Measurements from ENCODE around the gene DLG1. TPM values are rescaled to one million over a fixed set of nuclear protein-coding genes. Genes with fewer than 3 reads are reported as not detected.

DLG1 gene
- total RNA-seq, 1 donor from 2014 or later, result 71.2 TPM

DNA sequence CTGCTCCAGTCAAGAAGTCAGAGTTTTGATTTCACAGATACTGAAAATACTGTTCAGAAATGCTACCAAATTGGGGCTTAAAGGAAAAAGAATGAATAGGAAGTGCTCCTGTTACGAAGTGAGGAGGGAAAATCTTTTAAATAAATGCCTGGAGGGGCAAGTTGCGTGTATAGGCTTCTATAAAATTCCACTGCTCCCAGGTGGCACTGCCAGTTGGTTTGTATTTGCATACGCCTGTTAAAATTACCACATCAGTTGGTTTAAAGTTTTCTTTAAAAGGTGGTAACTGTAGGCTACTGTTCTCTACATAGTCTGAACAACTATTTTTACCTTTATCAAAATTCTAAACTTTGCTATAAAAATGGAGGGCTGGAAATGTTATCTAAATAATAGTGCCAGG, 123.5 kb downstream of the DLG1 start:
- no peak for DNase-seq (ENCODE audit: low read depth, low spot score)

DNA sequence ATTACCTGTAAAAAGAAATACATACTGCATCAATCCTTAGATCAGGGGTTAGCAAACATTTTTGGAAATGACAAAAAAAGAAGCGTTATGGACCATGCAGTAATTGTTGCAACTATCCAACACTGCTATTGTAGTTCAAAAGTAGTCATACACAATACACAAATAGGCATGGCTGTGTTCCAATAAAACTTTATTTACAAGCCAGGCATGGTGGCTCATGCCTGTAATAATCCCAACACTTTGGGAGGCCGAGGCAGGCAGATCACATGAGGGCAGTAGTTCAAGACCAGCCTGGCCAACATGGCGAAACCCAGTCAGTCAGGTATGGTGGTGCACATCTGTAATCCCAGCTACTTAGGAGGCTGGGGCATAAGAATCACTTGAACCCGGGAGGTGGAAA, 124.8 kb downstream of the DLG1 start:
- no peak for DNase-seq (ENCODE audit: low read depth, low spot score)

DNA sequence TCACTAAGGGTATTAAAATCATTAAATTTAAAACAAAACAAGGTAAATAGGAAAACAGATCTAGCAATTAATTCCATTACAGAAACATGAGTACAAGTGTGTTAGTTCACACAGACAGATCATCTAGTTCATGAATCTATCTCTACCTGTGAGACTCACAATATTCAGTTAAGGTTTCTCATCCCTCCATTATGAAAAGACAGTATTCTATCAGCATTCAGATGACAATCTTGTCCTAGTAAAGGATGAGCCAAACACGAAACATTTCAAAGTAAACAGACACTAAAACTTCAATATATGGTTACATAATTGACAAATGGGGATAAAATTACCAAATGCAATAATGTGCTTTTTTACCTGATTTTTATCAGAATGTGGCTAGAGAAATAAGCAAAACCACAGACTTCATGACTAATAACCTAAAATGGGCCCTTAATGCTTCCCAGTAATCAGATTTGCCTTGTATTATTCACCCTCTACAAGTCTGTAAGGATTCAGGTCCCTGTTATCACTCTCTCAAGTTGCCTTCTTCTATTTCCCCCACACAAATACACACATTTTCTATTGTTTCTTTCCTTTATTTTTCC, 126.8 kb downstream of the DLG1 start:
- no peak for DNase-seq (ENCODE audit: low read depth, low spot score)

DNA sequence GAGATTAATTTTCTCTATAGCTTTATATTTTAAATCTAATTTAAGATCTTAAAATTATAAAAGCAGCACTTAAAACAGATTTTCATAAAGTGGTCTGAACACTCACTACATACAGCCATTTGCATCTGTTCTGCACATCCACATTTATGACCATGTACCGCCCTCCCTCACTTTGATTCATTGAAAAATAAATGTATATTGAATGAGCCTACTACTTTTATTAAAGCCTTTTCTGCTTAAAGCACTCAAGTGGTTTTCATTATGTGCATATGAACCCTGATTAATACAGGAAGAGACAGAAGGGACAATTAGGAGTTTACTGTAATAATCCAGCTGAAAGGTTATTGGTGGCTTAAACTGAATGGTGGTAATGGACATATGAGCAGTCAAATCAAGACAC, 129.4 kb downstream of the DLG1 start:
- no peak for DNase-seq (ENCODE audit: low read depth, low spot score)

DNA sequence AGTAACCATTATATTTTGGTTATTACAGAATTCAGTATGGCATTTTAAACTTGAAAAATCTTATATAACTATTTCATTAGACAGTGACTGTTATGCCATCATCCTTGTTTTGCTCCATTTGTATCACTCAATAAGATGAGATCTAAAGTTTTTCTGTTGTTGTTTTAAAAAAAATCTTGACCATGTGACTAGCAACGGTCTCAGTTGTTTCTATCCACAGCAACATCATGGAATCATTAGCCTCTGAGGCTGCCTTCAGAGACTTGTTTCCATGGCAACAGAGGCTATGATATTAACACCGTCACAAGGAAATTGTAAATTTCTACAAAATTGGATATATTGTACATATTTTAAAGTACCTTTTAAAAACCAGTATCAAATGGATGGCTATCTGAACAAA, 129.8 kb downstream of the DLG1 start:
- no peak for DNase-seq (ENCODE audit: low read depth, low spot score)

DNA sequence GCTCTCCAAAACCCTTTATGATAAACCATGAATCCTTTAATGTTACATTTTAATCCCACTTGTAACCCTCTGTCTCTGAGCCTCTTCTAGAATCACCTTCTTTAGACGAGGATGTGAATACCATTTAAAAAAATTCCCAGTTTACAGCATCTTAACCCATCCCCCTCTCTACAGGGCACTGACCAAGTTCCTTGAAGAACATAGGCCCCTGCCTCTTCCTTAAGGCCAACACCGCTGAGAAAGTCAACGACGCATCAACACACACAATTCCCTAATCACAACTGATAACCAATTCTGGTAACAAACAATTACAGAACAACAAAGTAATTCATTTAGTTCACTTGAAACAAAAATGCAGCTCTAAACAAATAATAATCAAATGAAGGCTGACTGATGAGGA, 130.3 kb downstream of the DLG1 start:
- no peak for DNase-seq (ENCODE audit: low read depth, low spot score)

DNA sequence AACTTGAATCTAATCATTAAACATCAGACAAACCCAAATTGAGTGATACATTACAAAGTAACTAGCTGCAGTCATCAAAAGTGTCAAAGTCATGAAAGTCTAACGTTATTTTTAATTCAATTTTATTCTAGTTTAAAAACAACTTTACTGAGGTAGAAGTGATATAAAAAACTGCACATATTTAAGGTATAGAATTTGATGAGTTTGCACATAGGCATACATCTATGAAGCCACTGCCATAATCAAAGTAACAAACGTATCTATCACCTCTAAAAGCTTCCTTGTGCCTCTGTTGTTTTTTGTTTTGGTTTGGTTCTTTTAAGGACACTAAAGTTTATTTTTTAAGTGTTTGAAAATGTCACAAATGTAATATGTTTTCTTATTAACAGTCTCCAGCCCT, 130.9 kb downstream of the DLG1 start:
- no peak for DNase-seq (ENCODE audit: low read depth, low spot score)

DNA sequence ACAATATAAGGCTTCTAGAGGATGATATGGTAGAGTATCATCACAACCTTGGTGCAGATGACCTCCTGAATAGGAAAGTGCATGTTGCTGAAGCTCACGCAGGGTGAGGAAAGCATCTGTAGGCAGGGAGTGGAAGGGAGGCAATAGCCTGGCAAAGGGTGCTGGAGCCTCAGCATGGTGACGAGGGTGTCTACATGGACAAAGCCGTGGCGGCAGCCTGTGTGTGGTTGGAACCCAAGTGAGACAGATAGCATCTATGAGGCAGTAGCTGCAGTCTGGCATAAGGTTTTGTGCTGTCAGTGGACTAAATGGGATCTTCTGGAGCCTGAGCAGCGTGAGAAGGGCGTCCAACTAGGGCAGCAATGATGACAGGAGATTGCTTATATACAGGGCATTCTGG, 132.5 kb downstream of the DLG1 start:
- no peak for DNase-seq (ENCODE audit: low read depth, low spot score)

DNA sequence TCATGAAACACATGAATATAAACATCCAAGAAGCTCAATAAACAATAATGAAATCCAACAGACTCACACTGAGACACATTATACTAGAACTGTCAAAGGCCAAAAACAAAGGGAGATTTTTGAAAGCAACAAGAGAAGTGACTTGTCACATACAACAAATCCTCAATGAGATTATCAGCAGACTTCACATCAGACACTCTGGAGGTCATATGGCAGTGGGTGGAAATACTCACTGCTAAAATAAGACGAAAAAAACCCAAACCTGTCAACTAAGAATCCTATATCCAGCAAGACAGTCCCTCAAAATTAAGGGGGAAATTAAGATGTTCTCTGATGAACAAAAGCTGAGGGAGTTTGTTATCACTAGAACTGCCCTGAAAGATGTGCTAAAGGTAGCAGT, 143.4 kb downstream of the DLG1 start:
- no peak for DNase-seq (ENCODE audit: low read depth, low spot score)

DNA sequence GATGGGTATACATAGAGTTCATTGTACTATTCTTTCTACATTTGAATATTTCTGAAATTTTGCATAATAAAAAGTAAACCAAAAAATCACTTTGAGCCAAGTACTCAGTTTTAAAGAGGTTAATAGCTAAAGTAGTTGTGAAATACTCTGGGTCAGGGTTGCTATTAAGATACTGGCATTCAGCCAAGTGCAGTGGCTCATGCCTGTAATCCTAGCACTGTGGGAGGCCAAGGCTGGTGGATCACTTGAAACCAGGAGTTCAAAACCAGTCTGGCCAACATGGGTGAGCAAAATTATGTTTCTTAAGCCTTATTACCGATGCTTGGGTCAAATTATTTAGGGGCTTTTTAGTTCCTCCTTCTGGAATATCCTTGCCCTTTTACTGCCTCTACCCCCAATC, 146.8 kb downstream of the DLG1 start:
- DNase-seq (ENCODE audit: low read depth, low spot score), result no peak

DNA sequence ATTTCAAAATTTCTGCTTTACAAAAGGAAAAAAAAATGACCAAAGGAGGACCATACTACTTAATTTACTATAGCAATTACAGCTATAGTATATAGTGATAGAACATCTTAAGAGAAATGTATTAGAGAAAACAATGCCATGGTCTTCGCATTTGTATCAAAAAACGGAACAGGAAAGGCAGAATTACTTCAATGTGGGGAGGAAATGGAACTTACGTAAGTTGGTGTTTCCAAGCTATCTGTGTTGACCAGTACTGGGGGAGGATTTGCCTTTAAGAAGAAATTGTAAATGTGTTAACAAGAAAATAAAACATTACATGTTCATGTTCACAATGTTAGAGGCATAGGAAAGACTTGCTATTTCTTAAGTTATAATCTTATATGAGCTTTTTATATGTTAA, 148.9 kb downstream of the DLG1 start:
- DNase-seq (ENCODE audit: low read depth, low spot score), result no peak

DNA sequence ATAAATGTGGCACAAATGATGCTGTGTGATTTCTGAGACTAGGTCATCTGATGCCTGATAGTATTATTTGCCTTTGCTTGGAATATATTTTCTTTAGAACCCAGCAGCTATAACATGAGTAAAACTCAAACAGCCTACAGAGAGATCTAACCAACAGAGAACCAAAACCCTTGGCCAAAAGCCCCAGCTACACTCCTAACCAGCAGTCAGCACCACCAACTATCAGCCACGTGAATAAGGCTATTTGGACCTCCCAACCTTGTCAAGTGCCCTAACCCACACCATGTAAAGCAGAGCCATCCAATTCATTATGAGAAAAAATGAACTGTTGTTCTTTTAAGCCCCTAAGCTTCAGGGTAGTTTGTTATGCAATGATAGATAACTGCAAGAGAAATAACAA, 154.2 kb downstream of the DLG1 start:
- no peak for DNase-seq (ENCODE audit: low read depth, low spot score)

DNA sequence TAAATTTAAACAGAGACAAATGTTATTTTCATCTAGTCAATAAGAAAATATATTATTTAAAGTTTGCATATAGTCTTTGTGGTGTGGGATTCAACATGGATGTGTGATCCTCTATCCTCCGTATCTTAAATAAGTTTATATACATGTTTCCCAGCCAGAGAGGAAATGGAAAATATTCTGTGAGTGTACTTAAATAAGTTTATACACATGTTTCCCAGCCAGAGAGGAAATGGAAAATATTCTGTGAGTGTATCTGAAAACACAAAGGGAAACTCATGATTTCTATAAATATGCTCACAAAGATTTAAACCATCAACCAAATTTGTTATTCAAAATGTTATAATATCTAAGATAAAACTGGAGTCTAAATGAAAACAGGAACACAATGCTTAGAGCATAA, 158.8 kb downstream of the DLG1 start:
- no peak for DNase-seq (ENCODE audit: low read depth, low spot score)

DNA sequence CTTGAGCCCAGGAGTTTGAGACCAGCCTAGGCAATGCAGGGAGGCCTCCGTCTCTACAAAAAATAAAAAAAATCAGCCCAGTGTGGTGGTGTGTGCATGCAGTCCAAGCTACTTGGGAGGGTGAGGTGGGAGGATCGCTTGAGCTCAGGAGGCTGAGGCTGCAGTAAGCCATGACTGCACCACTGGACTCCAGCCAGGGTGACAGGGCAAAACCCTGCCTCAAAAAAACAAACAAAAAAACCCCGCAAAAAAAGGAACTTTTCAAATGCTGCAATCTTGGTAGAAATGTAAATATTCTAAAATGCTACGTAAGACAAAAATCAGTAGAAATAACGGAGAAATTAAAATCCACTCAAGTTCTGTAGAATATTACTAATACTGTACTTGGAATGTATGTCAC, 160.7 kb downstream of the DLG1 start:
- DNase-seq (ENCODE audit: low read depth, low spot score), result no peak

DNA sequence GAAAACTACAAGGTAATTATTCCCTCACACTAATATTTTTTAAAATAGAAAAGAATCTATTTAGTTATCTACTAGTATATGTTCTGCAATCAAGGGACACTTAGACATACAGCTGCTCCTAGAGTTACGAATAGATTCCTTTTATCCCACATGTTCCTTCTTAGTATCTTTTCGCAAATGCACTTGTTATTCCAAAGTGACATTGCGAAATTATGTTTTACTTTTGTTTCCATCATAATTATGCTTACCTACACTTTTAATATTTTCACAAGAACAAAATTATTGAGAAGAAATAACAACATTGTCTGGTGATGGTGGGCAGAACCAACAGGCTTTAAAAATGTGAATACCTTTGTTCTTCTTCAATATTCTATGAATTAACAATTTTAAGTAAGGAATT, 161.7 kb downstream of the DLG1 start:
- no peak for DNase-seq (ENCODE audit: low read depth, low spot score)

DNA sequence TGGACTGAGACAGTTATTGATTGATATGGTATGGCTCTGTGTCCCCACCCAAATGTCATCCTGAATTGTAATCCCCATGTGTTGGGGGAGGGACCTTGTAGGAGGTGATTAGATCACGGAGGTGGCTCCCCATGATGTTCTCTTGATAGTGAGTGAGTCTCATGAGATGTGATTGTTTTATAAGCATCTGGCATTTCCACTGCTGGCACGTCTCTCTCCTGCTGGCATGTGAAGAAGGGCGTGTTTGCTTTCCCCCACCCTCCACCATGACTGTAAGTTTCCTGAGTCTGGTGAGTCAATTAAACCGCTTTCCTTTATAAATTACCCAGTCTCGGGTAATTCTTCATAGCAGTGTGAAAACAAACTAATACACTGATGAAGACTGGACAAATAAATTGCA, 163.2 kb downstream of the DLG1 start:
- no peak for DNase-seq (ENCODE audit: low read depth, low spot score)

DNA sequence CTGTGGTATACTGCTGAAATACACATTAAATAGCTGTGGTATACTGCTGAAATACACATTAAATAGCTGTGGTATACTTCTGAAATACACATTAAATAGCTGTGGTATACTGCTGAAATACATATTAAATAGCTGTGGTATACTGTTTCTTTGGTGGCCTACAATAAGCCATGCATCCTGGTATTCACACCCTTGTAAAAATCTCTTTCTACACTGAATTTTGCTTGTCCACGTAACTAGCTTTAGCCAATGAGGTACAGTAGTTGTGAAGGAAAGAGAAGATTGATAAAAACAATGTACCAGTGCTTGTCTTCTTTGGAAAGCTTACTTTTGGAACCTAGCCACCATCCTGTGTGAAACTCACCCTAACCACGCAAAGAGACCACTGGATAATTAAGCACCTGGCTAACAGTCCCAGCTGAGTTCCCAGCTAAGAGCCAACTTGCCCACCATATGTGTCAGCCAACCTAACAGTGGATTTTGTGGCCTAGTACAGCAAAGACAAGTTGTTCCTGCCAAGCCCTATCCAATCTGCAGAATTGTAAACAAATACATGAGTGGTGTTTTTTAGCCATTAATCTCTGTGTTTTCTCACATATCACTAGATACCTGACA, 165.4 kb downstream of the DLG1 start:
- DNase-seq (ENCODE audit: low read depth, low spot score), result no peak

DNA sequence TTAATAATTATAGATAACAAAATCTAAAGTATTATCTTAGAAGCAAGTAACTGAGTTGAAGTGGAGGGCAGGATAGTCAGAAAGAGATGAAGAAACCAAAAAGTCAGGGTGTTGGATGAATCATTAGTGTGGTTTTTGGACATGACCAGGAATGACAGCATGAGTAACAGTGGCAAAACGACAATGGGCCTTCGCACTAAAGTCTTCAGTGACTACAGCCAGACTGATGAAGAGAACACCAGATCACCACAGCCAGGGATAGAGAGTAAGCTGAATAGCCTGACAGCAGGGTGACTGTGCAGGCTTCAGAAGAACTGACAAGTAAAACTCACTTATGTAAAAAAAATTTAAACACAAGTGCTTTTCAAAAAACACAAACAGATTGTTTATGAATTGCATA, 172.8 kb downstream of the DLG1 start:
- no peak for DNase-seq (ENCODE audit: low read depth, low spot score)

DNA sequence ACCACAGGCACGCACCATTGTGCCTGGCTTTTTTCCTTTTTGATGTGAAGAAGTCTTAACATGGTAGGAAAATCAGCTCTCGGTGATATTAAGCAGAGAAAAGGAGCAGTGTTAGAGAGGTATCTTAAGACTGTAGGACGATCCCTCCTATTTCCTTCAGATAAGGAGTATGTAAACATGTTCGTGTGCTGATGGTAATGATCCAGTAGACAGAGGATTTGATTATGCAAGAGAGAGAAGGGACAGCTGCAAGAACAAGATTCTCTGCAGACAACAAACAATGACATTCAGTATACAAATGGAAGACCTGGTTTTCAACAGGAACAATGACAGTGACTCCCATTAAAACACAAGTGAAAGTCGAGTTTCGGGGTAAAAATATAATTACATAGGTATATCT, 173.7 kb downstream of the DLG1 start:
- no peak for DNase-seq (ENCODE audit: low read depth, low spot score)

DNA sequence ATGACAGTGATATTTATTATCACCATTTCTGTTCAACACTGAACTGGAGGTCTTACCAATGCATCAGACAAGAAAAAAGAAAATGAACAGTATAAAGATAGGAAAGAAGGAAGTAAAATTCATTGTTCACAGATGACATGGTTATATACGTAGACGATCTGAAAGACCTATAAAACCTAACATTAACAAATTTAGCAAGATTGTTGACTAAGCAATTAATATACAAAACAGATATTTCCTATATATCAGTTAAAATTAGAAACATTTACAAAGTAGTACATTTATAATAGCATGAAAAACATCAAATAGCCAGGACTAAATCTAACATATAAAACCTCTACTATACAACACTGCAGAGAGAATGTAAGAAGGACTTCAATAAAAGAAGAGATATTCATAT, 176.0 kb downstream of the DLG1 start:
- DNase-seq (ENCODE audit: low read depth, low spot score), result no peak

DNA sequence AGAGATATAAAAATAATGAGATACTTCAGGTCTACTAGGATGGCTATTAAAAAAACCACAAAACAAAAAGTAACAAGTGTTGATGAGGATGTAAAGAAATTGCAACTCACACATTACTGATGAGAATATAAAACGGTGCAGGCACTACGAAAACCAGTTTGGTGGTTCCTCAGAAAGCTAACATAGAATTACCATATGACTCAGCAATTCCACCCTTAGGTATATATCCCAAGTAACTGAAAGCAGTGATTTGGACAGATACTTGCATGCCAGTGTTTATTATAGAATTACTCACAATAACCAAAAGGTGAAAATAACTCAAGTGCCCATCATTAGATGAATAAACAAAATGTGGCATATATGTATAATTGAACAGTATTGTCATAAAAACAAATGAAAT, 181.3 kb downstream of the DLG1 start:
- DNase-seq (ENCODE audit: low read depth, low spot score), result no peak

DNA sequence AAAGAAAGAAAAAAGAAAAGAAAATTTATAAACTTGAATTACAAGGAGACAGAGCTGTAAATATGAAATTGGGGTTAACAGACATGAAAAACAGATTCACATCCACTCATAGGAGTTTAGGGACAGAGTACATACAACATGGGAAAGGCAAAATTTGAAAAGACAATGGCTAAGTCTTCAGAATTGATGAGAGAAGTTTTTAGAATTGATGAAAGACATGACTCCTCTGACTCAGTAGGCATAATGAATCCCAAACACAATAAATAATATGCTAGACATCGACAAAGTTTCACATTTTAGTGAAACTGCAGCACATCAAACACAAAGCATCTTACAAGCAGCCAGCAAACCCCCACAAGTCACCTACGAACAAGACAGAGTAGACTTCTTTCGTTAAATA, 184.4 kb downstream of the DLG1 start:
- DNase-seq (ENCODE audit: low read depth, low spot score), result no peak

DNA sequence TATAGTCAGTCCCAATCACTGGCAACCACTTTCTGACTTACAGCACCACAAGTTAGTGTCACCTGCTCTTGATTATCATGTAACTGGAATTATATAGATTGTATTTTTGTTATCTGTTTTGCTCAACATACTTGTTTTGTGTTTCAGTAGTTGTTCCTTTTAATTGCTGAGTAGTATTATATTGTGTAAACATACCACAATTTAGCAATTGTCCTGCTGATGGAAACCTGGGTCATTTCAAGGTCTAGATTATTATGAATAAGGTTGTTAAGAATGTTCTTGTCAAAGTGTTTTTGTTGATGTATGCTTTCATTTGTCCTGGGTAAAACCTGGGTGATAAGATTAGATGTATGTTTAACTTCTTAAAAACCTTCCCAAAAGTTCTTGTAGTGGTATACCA, 186.7 kb downstream of the DLG1 start:
- no peak for DNase-seq (ENCODE audit: low read depth, low spot score)

DNA sequence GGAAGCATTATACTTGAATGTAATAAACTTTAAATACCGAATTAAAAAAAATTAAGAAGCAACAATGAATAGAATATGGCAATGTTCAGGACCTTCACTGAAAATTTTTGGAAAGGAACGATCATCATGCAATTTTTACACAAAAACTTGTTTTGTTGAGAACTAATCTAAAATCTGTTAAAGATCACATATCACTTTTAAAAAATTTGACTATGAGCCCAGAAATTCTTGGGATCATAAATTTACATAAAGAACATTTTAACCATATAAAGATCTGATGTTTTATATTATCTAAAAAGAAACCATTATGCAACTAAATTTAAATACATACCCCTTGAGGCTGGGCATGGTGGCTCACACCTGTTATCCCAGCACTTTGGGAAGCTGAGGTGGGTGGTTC, 192.6 kb downstream of the DLG1 start:
- no peak for DNase-seq (ENCODE audit: low read depth, low spot score)

Measured in pulmonary artery endothelial cell (primary cell).